Measurements from ENCODE around the gene PTBP1.
"Not testable (repeated sequence)": the region's sequence is repeated elsewhere in the genome, so short reads cannot be mapped to it uniquely, and the experiment has no call there.

Gene PTBP1

GRCh38 chr19:843836-844545 is 46.7 kb downstream of the PTBP1 start:
- H3K4me1 Mint-ChIP-seq: peaks cover 12% of the 10 kb centered on the region
- peaks cover 10% of the 10 kb centered on the region for H3K36me3 Mint-ChIP-seq
- ATAC-seq (no peak), DNase-seq (ENCODE audit: low spot score in 2 of 2) (no peak)
- H3K4me3 Mint-ChIP-seq: no peak overlapping the region
- H3K27ac Mint-ChIP-seq: no peak overlapping the region
- peaks cover 3% of the 10 kb centered on the region for H3K9me3 Mint-ChIP-seq

GRCh38 chr19:844546-844971 is 47.3 kb downstream of the PTBP1 start:
- H3K4me3 Mint-ChIP-seq: no peak overlapping the region

GRCh38 chr19:845707-846521 is 48.7 kb downstream of the PTBP1 start:
- peaks cover 3% of the 10 kb centered on the region for H3K9me3 Mint-ChIP-seq
- ATAC-seq (no peak), DNase-seq (ENCODE audit: low spot score in 2 of 2) (no peak)
- H3K27ac Mint-ChIP-seq: no peak overlapping the region
- H3K4me3 Mint-ChIP-seq: no peak overlapping the region
- peaks cover 6% of the 10 kb centered on the region for H3K36me3 Mint-ChIP-seq
- peaks cover 12% of the 10 kb centered on the region for H3K4me1 Mint-ChIP-seq

More at GRCh38 chr19:844546-844971, 47.3 kb downstream of the PTBP1 start:
- Mint-ChIP-seq H3K4me1 (peaks cover 12% of the 10 kb centered on the region), H3K36me3 (peaks cover 6% of the 10 kb centered on the region), H3K9me3 (peaks cover 3% of the 10 kb centered on the region), H3K27ac (no peak overlapping the region)
- peak; percentile 40 for ATAC-seq
- DNase-seq (ENCODE audit: low spot score in 2 of 2): no peak

- Mint-ChIP-seq H3K4me3 (no peak overlapping the region), H3K4me1 (peaks cover 6% of the 10 kb centered on the region), H3K9me3 (no peaks in the 10 kb centered on the region), H3K36me3 (no peaks in the 10 kb centered on the region), H3K27ac (no peak overlapping the region)
- DNase-seq (ENCODE audit: low spot score in 2 of 2) (no peak), ATAC-seq (no peak)
Measured at GRCh38 chr19:848386-848921, 51.2 kb downstream of the PTBP1 start.

GRCh38 chr19:849195-849594 is 51.9 kb downstream of the PTBP1 start:
- H3K4me3 Mint-ChIP-seq; ATAC-seq; H3K36me3 Mint-ChIP-seq; H3K27ac Mint-ChIP-seq; DNase-seq (ENCODE audit: low spot score in 2 of 2); H3K4me1 Mint-ChIP-seq; H3K9me3 Mint-ChIP-seq: not testable (repeated sequence)

GRCh38 chr19:850221-850978 is 53.1 kb downstream of the PTBP1 start:
- no peak overlapping the region for H3K27ac Mint-ChIP-seq
- ATAC-seq (peak; percentile 51), DNase-seq (ENCODE audit: low spot score in 2 of 2) (no peak)
- H3K9me3 Mint-ChIP-seq: no peaks in the 10 kb centered on the region
- H3K36me3 Mint-ChIP-seq: no peaks in the 10 kb centered on the region
- H3K4me3 Mint-ChIP-seq: no peak overlapping the region
- H3K4me1 Mint-ChIP-seq: no peaks in the 10 kb centered on the region

GRCh38 chr19:850979-851335 is 53.7 kb downstream of the PTBP1 start:
- no peak overlapping the region for H3K27ac Mint-ChIP-seq
- H3K36me3 Mint-ChIP-seq: no peaks in the 10 kb centered on the region
- no peaks in the 10 kb centered on the region for H3K9me3 Mint-ChIP-seq
- H3K4me1 Mint-ChIP-seq: no peaks in the 10 kb centered on the region
- ATAC-seq (no peak), DNase-seq (ENCODE audit: low spot score in 2 of 2) (no peak)
- no peak overlapping the region for H3K4me3 Mint-ChIP-seq

GRCh38 chr19:852136-853013 is 55.1 kb downstream of the PTBP1 start, which contains the start of gene ELANE:
Gene ELANE (plus strand): TSS chr19:852303. CDS start chr19:852329, 26 bp downstream.
- Mint-ChIP-seq H3K9me3 (no peaks in the 10 kb centered on the region), H3K36me3 (no peaks in the 10 kb centered on the region), H3K4me3 (no peak within 1 kb of the TSS), H3K4me1 (no peaks in the 10 kb centered on the region), H3K27ac (no peak within 1 kb of the TSS)
- DNase-seq (ENCODE audit: low spot score in 2 of 2) (no peak), ATAC-seq (no peak)

- no peak overlapping the region for H3K27ac Mint-ChIP-seq
- no peak for DNase-seq (ENCODE audit: low spot score in 2 of 2)
- ATAC-seq: no peak
- no peak overlapping the region for H3K4me3 Mint-ChIP-seq
- no peaks in the 10 kb centered on the region for H3K9me3 Mint-ChIP-seq
- H3K36me3 Mint-ChIP-seq: no peaks in the 10 kb centered on the region
- H3K4me1 Mint-ChIP-seq: no peaks in the 10 kb centered on the region
Measured at GRCh38 chr19:853014-853585, 55.8 kb downstream of the PTBP1 start.

- H3K4me1 Mint-ChIP-seq; H3K4me3 Mint-ChIP-seq; DNase-seq (ENCODE audit: low spot score in 2 of 2); H3K9me3 Mint-ChIP-seq; ATAC-seq; H3K36me3 Mint-ChIP-seq; H3K27ac Mint-ChIP-seq: not testable (repeated sequence)
Measured at GRCh38 chr19:853614-854220, 56.5 kb downstream of the PTBP1 start.

GRCh38 chr19:854549-854948 is 57.3 kb downstream of the PTBP1 start:
- Mint-ChIP-seq H3K36me3 (no peaks in the 10 kb centered on the region), H3K4me1 (no peaks in the 10 kb centered on the region), H3K27ac (no peak overlapping the region), H3K9me3 (no peaks in the 10 kb centered on the region), H3K4me3 (no peak overlapping the region)
- no peak for DNase-seq (ENCODE audit: low spot score in 2 of 2)
- no peak for ATAC-seq

- H3K27ac Mint-ChIP-seq: no peak overlapping the region
- no peaks in the 10 kb centered on the region for H3K9me3 Mint-ChIP-seq
- DNase-seq (ENCODE audit: low spot score in 2 of 2) (no peak), ATAC-seq (no peak)
- H3K36me3 Mint-ChIP-seq: no peaks in the 10 kb centered on the region
- no peak overlapping the region for H3K4me3 Mint-ChIP-seq
- no peaks in the 10 kb centered on the region for H3K4me1 Mint-ChIP-seq
Measured at GRCh38 chr19:855142-855541, 57.9 kb downstream of the PTBP1 start.

- DNase-seq (ENCODE audit: low spot score in 2 of 2): no peak
- Mint-ChIP-seq H3K27ac (no peak overlapping the region), H3K4me1 (no peaks in the 10 kb centered on the region), H3K36me3 (no peaks in the 10 kb centered on the region), H3K4me3 (no peak overlapping the region), H3K9me3 (no peaks in the 10 kb centered on the region)
- ATAC-seq: no peak
Measured at GRCh38 chr19:855566-856120, 58.4 kb downstream of the PTBP1 start.

- Mint-ChIP-seq H3K27ac (no peak overlapping the region), H3K9me3 (no peaks in the 10 kb centered on the region), H3K4me3 (no peak overlapping the region), H3K36me3 (no peaks in the 10 kb centered on the region), H3K4me1 (peaks cover 10% of the 10 kb centered on the region)
- ATAC-seq (no peak), DNase-seq (ENCODE audit: low spot score in 2 of 2) (no peak)
Measured at GRCh38 chr19:858284-858683, 61.0 kb downstream of the PTBP1 start.
